HG03460 (cell line): ENCODE measurements around the gene BOC.

Experiments
- ATAC-seq: cut with Tn5 transposase; IDR thresholded peaks from one replicate; pipeline ENCODE4 v1.9.1; 2021; ENCODE audit not compliant: unreplicated experiment

BOC gene

DNA sequence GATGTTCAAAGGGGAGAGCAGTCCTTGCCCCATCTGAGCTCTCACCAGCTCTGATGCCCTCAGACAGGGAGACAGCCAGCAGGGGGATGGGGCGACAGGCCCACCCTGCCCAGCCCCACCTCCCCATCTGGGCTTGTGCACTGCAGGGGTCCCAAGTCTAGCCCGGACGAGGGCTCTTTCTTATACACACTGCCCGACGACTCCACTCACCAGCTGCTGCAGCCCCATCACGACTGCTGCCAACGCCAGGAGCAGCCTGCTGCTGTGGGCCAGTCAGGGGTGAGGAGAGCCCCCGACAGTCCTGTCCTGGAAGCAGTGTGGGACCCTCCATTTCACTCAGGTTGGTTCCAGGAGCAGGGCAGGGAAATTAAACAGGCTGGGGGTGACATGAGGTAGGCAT is 73.9 kb downstream of the BOC start:
- no peak for ATAC-seq

DNA sequence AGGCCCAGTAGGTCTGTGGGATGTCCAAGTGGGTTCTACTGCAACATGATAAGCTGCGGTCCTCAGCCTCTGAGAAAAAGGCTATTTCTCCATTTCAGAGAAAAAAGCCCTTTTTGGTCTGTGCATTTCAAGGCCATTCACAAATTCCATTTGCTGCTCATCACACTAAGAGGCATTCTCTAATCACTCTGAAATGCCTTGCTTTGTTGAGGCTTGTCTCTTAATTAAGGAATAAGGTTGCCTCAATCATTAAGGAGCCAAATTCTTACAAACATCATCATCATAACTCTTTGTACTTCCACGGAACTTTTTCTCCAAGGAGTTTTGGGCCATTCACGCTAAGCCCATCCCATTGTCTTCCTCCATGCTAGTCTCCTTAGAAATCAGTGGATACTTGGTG is 74.4 kb downstream of the BOC start:
- ATAC-seq = no peak

DNA sequence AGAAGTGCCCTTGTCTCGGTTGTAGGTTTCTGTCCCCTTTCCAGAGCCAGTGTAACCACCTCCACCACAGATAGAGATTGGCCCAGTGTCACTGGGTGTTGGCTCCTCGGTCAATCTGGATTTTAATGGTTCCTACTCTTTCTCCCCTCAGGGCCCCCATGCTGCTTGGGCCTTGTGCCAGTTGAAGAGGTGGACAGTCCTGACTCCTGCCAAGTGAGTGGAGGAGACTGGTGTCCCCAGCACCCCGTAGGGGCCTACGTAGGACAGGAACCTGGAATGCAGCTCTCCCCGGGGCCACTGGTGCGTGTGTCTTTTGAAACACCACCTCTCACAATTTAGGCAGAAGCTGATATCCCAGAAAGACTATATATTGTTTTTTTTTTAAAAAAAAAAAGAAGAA is 75.2 kb downstream of the BOC start:
- ATAC-seq = no peak

DNA sequence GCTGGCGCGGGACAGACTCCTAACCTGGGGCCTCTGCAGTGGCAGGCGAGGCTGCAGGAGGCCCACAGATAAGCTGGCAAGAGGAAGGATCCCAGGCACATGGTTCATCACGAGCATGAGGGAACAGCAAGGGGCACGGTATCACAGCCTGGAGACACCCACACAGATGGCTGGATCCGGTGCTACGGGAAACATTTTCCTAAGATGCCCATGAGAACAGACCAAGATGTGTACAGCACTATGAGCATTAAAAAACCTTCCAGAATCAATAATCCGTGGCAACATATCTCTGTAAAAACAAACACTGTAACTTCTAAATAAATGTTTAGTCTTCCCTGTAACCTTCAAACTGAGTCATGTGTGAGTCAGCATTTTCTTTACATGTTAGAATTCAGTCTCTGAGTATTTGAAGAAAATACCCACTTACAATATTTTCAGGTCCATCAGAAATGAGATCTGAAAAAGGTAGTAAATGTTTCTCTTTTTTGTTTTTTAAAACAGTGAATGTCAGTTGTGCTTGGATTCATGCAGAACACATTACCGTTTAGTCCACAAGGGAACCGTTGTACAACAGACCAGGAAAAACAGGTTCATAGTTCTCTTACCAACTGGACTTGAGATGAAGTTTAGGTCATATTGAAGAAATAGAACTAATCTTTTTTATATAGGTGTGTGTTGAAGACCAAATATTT is 75.9 kb downstream of the BOC start:
- no peak for ATAC-seq

DNA sequence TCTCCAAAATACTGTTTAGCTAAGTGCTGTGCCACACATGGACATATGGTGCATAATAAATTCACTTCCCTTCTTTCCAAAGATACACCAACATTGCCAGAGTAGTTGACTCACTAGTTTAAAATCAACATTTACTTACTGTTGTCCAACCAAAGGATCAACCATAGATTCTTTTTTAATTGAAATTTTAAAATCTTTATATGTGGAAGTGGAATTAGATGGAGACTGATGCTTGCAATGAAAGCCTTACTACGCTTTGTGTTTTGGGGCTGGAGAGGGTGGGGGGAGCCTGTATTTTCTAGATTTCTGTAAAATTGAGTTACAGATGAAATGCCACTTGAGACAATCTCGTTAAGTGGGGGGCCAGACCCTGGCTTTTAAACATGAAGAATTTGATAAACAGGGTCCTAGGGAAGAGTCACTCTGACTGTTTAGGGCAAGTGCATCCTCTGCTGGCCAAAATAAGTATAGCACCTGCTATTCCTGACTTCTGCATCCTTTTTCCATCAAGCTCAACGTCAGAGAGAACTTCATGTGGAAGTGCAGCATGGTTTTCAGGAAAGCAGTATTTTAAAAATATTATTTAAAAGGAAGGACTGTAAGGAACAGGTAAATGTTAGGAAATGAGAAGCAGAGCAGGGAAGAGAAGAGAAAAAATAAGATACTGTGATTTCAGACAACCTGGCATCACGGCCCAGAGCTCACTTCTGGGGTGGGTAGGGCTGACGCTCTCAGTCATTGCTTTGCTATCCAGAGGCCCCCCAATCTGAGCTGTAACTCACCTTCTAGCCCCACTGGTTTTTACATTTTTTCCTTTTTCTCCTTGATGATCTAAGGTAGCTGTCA is 76.7 kb downstream of the BOC start:
- ATAC-seq = no peak

DNA sequence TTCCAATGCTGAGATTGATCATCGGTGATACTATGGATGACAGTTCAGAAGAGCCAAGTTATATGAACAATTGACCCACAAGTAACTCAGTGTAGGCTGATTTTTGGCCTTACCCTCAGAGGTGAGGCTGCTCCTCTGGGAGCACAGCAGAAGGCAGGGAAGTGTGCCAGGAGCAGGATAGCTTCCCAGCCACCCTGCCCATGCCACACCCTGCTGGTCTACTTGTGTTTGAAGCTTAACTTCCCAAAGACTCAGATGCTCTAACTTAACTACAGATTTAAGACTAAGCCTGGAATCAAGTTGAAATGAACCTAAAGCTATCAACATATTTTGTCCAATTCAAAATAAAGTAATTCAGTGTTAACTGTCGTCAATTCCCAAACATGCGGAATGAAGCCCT is 77.5 kb downstream of the BOC start:
- ATAC-seq = no peak

DNA sequence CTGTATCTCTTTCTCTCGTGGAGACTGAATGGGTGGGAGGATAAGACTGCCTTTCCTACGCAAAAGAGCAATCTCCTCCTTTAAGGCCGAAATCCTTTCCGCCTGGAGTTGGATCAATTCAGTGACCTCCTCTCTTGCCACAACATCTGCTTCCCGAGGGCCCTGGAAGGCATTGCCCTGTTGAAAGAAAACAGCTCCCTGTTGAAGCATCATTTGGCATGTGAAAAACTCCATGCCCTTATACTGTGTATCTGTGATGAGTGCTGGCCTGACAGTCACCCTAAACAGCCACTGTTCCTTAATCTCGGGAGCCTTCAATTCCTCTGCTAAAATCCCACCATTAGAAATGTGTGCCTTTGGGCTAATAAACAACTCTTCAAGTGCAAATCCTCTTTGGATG is 80.2 kb downstream of the BOC start:
- ATAC-seq = no peak

DNA sequence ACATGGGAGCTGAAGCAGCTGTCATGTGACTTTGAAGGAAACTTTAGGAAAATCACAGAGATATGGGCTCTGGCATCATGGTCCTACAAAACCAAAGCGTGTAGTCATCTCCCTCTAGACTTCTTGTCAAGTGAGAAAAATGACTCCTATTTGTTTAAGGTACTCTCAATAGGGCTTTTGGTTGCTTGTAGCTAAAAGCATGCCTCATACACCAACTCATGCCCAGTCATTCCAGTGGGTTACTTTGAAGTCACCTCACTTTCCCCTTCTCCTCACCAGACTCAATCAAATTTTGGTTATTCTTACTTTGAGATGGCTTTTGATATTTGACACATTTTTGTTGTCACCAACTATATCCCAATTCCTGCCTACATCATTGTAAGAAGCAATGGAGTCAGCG is 81.6 kb downstream of the BOC start:
- ATAC-seq = no peak

GRCh38 chr3:113293348-113293747 is 82.0 kb downstream of the BOC start:
- ATAC-seq = no peak

- ATAC-seq = no peak
Measured at GRCh38 chr3:113295463-113295862, 84.1 kb downstream of the BOC start.

- ATAC-seq = no peak
Measured at GRCh38 chr3:113297287-113297686, 85.9 kb downstream of the BOC start.

- ATAC-seq = no peak
Measured at GRCh38 chr3:113297841-113298240, 86.5 kb downstream of the BOC start.

DNA sequence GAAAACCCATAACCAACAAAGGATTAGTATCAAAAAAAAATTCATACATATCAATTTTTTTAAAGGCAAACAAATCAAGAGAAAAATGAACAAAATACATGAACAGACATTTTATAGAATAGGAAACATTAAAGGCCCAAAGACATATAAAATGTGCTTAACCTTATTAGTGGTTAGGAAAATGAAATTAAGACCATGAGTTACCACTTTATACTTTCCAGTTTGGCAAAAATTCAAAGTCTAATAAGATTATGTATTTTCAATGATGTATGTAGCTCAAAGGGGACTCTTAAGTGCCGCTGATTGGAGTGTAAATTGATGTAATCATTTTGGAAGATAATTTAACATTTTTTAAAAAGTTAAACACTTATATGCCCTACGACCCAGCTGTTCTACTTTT is 89.2 kb downstream of the BOC start:
- no peak for ATAC-seq

DNA sequence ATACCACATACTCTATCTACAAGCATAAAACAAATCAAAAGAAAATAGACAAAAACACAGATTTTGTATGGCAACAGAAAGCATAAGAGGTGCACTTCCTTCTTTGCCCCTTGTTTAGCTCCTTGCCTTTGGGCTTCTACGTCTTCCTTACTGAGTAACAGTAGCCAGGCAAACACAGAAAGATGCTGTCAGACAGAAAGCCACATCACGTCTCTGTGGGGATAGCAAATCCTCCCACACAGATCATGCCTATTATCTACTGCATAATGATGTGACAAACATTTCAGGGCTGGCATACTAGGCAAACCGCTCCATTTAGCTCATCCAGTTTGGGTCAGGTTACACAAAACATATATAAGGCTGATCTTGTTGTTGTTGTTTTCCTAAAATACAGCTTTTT is 92.7 kb downstream of the BOC start:
- ATAC-seq = no peak

- no peak for ATAC-seq
Measured at GRCh38 chr3:113304856-113305540, 93.6 kb downstream of the BOC start.

DNA sequence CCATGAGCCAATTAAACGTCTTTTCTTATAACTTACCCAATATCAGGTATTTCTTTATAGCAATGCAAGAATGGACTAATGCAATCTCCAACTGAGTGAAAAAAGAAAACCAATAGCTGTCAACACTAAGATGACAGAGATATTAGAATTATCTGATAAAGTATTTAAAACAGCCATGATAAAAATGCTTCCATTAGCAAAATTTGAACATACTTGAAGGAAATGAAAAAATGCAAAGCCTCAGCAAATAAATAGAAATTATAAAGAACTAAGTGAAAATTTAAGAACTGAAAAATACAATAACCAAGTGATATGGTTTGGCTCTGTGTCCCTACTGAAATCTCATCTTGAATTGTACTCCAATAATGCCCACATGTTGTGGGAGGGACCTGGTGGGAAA is 99.6 kb downstream of the BOC start:
- ATAC-seq = no peak

DNA sequence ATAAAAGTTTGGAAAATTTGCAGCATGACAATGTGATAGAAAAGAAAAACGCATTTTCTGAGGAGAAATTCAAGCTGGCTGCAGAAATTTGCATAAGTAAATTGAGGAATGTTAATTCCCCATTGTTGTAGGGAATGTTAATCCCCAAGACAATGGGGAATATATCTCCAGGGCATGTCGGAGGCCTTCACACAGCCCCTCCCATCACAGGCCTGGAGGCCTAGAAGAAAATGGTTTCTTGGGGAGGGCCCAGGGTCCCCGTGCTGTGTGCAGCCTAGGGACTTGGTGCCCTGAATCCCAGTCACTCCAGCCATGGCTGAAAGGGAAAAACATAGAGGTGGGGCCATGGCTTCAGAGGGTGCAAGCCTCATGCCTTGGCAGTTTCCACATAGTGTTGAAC is 101.1 kb downstream of the BOC start:
- no peak for ATAC-seq

DNA sequence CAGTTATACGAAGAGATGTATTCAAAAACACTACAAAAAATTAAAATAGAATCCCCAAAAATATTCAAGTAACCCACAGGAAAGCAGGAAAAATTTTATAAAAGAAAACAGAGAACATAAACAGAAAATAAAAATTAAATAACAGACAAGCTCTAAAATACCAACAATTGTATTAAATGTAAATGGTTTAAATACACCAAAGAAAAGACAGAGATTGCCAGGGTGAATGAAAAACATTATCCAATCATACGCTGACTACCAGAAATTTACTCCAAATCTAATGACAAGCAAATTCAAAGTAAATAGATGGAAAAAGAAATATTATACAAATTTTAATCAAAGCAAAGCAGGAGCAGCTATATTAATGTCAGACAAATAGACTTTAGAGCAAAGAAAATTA is 103.6 kb downstream of the BOC start:
- ATAC-seq = no peak

DNA sequence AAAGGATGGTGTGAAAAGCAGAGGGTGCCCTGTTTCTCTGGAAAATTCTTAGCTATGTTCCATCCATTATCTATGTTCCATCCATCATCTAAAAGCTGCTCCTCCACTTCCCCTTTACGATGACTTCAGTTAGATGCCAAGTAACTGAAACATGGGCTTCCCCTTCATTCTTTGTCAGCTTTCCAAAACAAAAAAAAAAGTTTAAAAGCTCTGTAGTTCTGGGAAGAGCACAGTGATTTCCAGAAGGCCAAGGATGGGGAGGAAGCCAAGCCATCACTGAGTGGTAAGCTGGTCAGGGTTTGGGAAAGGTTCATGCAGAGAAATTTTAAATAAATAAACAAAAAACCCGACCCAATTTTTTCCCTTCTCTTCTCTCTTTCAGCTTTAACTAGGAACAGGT is 118.4 kb downstream of the BOC start:
- ATAC-seq = no peak

- ATAC-seq = no peak
Measured at GRCh38 chr3:113330742-113331141, 119.4 kb downstream of the BOC start.

DNA sequence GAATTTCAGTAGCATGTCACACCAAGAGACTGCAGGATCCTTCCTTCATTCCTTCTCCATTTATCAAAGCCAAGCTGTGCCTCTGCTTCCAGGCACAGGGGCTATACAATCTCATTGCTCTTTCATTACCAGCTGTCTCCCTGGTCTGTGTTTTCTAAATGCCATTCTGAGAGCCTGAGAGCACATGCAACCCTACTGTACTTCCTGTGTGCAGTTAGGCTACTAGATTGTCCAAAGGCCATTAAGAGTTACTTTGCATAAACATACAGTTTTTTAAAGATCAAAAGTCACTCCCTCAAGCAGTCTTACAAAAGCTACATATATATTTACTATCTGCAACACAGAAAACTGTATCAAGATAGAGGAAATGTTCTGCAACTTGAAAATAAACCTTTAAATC is 119.8 kb downstream of the BOC start:
- ATAC-seq = no peak
